NCI-H128 (cell line): Measurements from ENCODE around the gene BTBD19.

Source experiments
- DNase-seq: peaks from one replicate; lab custom pipeline; 2025; ENCODE audit not compliant: unreplicated experiment; lab: John Stamatoyannopoulos, UW

The BTBD19 gene

DNA sequence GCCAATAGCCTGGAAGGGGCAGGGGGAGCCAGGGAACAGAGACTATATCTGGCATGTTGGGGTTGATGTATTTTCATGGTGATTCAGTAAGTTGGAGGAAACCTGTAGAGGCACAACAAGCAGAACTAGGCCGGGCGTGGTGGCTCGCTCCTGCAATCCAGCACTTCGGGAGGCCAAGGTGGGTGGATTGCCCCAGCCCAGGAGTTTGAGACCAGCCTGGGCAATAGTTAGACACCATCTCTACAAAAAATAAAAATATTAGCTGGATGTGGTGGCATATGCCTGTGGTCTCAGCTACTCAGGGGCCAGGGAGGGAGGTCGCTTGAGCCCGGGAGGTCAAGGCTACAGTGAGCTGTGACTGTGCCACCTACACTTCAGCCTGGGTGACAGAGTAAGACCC is 44.9 kb downstream of the BTBD19 start:
- no peak for DNase-seq

DNA sequence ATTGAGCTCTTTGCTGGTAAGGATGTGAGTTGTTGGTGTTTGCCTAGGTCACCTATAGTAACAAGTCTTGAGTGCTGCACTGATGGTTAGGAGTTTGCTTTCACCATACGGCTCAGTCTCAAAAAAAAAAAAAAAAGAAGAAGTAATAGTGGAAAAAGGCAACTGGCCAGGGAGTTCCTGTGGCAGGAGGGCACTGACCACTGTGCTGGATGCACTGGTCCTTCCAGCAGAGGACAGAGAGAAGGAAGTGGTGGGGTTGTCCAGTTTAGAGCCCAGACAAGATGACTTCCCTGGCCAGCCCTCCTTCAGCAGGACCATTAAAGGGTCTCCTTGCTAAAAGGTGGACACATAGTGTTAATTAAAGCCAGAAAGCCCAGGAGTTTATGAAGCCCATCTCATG is 46.6 kb downstream of the BTBD19 start:
- DNase-seq = no peak

DNA sequence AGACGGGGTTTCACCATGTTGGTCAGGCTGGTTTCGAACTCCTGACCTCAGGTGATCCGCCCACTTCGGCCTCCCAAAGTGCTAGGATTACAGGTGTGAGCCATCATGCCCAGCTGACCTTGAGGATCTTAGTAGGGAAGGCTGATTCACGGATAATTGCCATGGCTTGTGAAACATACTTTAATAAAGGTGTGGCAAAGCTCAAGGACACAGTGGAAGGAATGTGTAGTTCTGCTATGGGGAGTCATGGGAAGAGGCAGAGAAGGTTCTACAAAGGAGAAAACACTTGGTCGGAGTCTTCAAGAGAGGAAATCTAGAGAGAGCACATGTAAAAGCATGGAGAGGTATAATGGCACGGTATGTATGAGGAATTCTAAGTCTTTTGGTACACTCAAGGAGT is 47.4 kb downstream of the BTBD19 start:
- no peak for DNase-seq

DNA sequence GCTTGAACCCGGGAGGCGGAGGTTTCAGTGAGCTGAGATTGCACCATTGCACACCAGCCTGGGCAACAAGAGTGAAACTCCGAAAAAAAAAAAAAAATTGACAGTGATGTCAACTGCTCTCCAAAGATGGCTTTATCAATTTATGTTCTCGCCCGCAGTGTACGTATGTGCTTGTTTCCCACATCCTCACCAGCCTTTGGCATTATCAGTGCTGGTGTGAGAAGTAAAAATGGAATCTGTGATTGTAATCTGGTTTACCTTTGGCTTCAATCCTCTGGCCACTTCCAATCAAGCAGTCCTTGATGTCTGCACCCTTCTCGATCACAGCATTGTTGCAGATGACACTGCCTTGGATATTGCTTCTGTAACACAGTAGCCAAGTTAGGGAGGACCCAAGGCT is 49.1 kb downstream of the BTBD19 start:
- no peak for DNase-seq

DNA sequence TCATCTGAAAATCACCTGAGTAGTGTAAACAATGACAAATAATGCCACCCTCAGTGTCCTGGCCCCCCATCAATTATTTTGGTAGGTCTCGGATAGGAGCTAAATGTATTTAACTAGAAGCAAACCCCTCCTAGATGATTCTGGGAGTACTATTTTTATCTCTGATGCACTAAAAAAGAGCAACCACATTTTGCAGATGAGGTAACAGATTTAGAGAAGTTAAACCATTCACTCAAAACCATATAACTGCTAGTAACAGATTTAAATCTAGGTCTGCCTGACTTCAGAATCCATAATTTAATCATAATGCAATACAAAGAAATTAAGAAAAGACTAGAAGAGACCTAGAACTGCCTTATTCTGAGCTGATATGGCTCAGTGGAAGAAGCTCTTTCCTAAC is 52.0 kb downstream of the BTBD19 start:
- no peak for DNase-seq

DNA sequence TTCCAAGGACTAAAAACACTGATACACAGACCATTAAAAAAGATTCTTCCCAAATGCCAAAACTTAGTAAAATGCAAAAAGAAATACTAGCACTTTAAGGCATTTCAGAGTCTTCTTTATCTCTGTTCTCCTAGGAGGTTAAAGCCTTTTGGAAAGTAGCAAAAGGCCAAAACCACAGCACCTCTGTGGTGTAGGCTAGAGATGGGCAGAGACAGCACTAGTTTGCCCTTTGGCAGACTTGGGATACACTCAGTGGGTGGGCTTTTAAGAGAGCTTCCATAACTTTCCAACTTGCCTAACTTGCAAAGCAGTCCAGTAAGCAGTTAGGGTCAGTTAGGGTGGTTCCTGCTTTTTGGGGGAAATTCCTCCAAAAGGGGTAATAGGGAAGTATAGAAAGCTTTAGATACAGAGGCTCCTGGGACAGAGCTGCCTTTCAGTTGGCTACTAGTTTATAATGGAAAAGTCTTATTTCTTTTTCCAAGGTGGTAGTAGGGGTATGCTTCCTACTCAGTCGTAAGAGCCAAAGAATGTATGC is 52.6 kb downstream of the BTBD19 start:
- no peak for DNase-seq

DNA sequence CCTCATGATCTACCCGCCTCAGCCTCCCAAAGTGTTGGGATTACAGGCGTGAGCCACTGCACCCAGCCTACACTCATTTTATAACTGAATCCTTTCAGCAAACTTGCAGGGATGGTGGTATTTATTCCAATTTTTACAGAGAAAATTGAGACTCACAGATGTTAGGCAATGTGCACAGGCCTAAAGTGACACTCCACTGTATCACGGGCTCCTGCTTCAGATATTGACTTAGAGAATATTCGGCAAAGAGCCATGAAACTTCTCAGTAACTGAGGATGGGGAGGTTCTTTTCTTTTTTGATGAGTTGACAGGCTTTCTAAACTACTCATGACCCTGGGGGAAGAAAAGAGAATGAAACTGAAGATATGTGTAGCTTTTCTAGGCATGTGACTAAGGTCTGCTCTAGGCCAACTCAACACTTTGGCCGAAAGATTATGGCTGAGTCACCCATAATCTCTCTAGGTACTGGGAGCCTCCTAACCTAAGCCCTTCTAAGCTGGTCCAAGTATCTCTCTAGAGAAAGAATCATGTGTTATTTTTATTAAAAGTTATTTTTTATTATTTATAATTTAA is 54.6 kb downstream of the BTBD19 start:
- no peak for DNase-seq
